ENCODE data around the gene MLLT3. TPM values are rescaled to one million over a fixed set of nuclear protein-coding genes. Genes with fewer than 3 reads are reported as not detected.

The MLLT3 gene
- total and polyA plus RNA-seq, 10 donors: 2.8 to 15.2 (median 10.6) TPM

DNA sequence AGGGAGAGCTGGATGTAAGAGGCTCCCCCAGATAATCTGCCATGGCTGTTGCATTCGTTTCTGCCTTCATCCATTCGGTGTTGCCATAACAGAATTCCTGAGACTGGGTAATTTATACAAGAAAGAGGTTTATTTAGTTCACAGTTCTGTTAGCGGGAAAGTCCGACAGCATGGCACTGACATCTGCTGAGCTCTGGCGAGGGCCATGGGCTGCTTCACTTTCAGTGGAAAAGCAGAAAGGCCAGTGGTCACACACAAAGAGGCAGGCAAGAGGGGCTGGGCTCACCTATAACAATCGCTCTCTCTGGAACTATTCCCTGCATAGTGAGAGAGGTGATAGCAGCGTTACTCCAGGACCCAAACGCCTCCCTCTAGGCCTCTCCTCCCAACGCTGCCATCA lies 305.9 kb downstream of the MLLT3 start:
- no peaks in the 10 kb centered on the region for H3K9me3 ChIP-seq
- H3K36me3 ChIP-seq: no peaks in the 10 kb centered on the region
- 81 to 88% (median 84%) methylated on average over 9 of the region's 9 CpGs for WGBS, 5 donors

DNA sequence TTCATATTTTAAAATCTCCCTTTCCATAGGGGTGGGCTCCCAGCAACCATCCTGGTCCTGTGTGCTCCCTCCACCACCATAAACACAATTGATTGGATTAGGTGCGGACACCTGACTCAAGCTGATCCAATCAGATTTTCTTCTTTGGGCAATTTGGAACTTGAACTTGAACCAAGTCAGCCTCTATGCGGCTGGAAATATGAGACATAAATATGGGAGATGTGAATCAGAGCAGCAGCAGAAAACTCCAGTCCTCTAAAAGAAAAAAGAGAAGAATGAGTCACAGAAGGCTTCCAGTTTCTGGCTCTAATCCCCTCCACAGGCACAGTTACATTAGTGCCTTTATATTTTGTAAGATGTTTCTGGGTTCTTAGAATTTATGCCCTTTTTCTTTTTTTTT lies 306.6 kb downstream of the MLLT3 start:
- WGBS, 5 donors: 92 to 99% (median 95%) methylated on average over 2 of the region's 2 CpGs
- DNase-seq: no peak
- intact Hi-C loops (cut with DNase I; ENCODE audit: low total_unique reads): no loop called here

More for the DNA sequence above, 305.9 kb downstream of the MLLT3 start:
- no peak overlapping the region for H3K4me3 ChIP-seq
- H3K4me1 ChIP-seq: no peaks in the 10 kb centered on the region
- intact Hi-C loops (cut with DNase I; ENCODE audit: low total_unique reads): no loop called here
- H3K27ac ChIP-seq: no peak overlapping the region
- TF ChIP-seq POLR2AphosphoS5 (IDR thresholded peaks at IDR 0.05): no peak
- TF ChIP-seq, protein P1, sequence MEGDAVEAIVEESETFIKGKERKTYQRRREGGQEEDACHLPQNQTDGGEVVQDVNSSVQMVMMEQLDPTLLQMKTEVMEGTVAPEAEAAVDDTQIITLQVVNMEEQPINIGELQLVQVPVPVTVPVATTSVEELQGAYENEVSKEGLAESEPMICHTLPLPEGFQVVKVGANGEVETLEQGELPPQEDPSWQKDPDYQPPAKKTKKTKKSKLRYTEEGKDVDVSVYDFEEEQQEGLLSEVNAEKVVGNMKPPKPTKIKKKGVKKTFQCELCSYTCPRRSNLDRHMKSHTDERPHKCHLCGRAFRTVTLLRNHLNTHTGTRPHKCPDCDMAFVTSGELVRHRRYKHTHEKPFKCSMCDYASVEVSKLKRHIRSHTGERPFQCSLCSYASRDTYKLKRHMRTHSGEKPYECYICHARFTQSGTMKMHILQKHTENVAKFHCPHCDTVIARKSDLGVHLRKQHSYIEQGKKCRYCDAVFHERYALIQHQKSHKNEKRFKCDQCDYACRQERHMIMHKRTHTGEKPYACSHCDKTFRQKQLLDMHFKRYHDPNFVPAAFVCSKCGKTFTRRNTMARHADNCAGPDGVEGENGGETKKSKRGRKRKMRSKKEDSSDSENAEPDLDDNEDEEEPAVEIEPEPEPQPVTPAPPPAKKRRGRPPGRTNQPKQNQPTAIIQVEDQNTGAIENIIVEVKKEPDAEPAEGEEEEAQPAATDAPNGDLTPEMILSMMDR (IDR thresholded peaks at IDR 0.05 in 8 of 11, conservative IDR thresholded peaks at IDR 0.05 in 3 of 11): no peak
- TF ChIP-seq POLR2A (IDR thresholded peaks at IDR 0.05): no peak
- DNase-seq: no peak
- no peaks in the 10 kb centered on the region for H3K27me3 ChIP-seq (replicated peaks in 1 of 7)

DNA sequence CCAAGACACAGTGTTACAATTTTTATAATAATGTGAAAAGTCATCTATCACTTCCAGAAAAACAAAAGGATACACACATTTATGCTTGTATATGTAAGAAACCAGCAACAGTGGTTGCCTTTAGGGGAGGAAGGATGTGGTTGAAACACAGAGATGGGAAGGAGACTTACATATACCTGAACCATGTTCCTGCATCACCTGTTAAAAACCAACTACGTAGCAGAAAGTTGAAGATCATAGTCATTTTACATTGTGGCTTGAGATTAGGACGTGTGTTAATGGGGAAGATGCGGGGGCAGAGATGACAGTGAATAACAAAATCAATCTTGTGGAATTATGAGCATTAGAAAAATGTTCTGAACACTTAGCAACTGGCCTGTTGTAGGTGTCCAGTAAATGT lies 307.3 kb downstream of the MLLT3 start:
- Histone ChIP-seq H3K4me3 (no peak overlapping the region), H3K27ac (peak overlapping the region in 5 of 8 donors; percentile 4 to 61 (median 29)), H3K36me3 (no peaks in the 10 kb centered on the region), H3K27me3 (replicated peaks in 1 of 7) (no peaks in the 10 kb centered on the region), H3K9me3 (no peaks in the 10 kb centered on the region), H3K4me1 (no peaks in the 10 kb centered on the region)
- no peak for TF ChIP-seq POLR2AphosphoS5 (IDR thresholded peaks at IDR 0.05)
- TF ChIP-seq, protein P1 (IDR thresholded peaks at IDR 0.05 in 8 of 11, conservative IDR thresholded peaks at IDR 0.05 in 3 of 11): no peak
- no peak for TF ChIP-seq POLR2A (IDR thresholded peaks at IDR 0.05)
- DNase-seq: no peak
- 69 to 82% (median 79%) methylated on average over 3 of the region's 3 CpGs for whole genome bisulfite sequencing, 5 donors
- intact Hi-C loops (cut with DNase I; ENCODE audit: low total_unique reads): no loop called here

More for the DNA sequence above, 306.6 kb downstream of the MLLT3 start:
- Histone ChIP-seq H3K4me3 (no peak overlapping the region), H3K27me3 (replicated peaks in 1 of 7) (no peaks in the 10 kb centered on the region), H3K4me1 (no peaks in the 10 kb centered on the region), H3K9me3 (no peaks in the 10 kb centered on the region), H3K36me3 (no peaks in the 10 kb centered on the region), H3K27ac (peak overlapping the region in 5 of 8 donors; percentile 4 to 61 (median 29))
- TF ChIP-seq POLR2AphosphoS5 (IDR thresholded peaks at IDR 0.05) (no peak), POLR2A (IDR thresholded peaks at IDR 0.05) (no peak)
- TF ChIP-seq, protein P1 (IDR thresholded peaks at IDR 0.05 in 8 of 11, conservative IDR thresholded peaks at IDR 0.05 in 3 of 11): no peak

DNA sequence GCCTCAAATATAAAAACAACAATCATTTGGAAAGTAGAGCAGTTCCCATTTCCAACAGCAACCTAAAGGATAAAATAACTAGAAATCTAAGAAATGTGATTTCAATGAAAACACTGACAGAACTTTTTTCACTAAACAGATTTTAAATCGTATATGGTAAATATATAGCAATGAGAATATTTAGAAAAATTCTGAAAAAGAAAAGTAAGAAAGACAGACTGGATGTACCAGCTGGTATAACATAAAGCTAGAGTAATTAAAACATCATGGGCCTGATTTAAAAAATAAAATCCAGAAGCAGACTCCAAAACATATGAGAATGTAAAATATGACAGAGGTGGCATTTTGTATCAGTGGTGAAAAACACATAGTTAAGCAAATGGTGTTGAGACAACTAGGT lies 308.9 kb downstream of the MLLT3 start:
- intact Hi-C loops (cut with DNase I; ENCODE audit: low total_unique reads): no loop called here
- no peak overlapping the region for H3K4me3 ChIP-seq
- H3K27ac ChIP-seq: no peak overlapping the region
- no peaks in the 10 kb centered on the region for H3K36me3 ChIP-seq
- no peaks in the 10 kb centered on the region for H3K4me1 ChIP-seq
- no peaks in the 10 kb centered on the region for H3K9me3 ChIP-seq
- TF ChIP-seq POLR2AphosphoS5 (IDR thresholded peaks at IDR 0.05) (no peak), POLR2A (IDR thresholded peaks at IDR 0.05) (no peak)
- TF ChIP-seq, protein P1 (IDR thresholded peaks at IDR 0.05 in 8 of 11, conservative IDR thresholded peaks at IDR 0.05 in 3 of 11): no peak
- H3K27me3 ChIP-seq (replicated peaks in 1 of 7): peaks cover 0 to under 1% (median 0%) of the 10 kb centered on the region in 7 donors
- no peak for DNase-seq
- WGBS, 5 donors: 92 to 100% (median 95%) methylated on average over 1 of the region's 1 CpG

Data from spleen (tissue), 11 donors.